WTC11 (cell line): ENCODE measurements around the gene GPR27.

Source experiments
- ELF4 ChIP-seq: sonication (generic); formaldehyde crosslinking; IDR thresholded peaks from 2 replicates; pipeline ENCODE4 v1.8.1; 2022; ENCODE audit warnings: low read depth, mild to moderate bottlenecking, moderate library complexity, missing genetic modification reagents
- NR1H2 ChIP-seq: sonication (generic); formaldehyde crosslinking; IDR thresholded peaks from 2 replicates; pipeline ENCODE4 v1.9.0; 2021; ENCODE audit warnings: mild to moderate bottlenecking, moderate library complexity, missing genetic modification reagents
- TF ChIP-seq, protein P1 (sequence below): fragments of 200-600 bp; IDR thresholded peaks from 2 replicates; pipeline ENCODE4 v1.8.0; 2022; ENCODE audit warnings: antibody characterized with exemption
- TF ChIP-seq, protein P2 (sequence below): sonication (generic); formaldehyde crosslinking; IDR thresholded peaks from 2 replicates; pipeline ENCODE4 v1.8.0; 2022; ENCODE audit warnings: mild to moderate bottlenecking, missing genetic modification reagents

DNA sequence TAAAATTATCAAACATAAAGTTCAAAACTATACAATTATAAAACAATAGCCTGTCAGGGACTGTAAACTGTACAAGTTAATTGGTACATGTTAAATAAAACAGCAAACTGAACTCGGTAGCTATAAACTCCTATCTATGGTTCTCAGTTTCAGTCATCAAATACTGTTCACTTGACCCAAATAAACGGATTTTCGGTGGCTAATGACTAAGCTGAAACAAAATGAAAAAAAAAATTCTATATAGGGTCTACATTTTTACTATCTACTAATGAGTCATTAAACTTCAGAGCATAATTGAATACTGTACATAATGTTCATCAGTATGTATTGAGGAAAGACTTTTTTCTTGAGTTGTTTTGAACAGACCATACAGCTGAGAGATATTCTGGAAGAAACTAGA, 24.7 kb downstream of the GPR27 start:
- TF ChIP-seq, protein P1, sequence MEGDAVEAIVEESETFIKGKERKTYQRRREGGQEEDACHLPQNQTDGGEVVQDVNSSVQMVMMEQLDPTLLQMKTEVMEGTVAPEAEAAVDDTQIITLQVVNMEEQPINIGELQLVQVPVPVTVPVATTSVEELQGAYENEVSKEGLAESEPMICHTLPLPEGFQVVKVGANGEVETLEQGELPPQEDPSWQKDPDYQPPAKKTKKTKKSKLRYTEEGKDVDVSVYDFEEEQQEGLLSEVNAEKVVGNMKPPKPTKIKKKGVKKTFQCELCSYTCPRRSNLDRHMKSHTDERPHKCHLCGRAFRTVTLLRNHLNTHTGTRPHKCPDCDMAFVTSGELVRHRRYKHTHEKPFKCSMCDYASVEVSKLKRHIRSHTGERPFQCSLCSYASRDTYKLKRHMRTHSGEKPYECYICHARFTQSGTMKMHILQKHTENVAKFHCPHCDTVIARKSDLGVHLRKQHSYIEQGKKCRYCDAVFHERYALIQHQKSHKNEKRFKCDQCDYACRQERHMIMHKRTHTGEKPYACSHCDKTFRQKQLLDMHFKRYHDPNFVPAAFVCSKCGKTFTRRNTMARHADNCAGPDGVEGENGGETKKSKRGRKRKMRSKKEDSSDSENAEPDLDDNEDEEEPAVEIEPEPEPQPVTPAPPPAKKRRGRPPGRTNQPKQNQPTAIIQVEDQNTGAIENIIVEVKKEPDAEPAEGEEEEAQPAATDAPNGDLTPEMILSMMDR = no peak
- TF ChIP-seq NR1H2 (CRISPR knock-in tag) = no peak
- TF ChIP-seq, protein P2, sequence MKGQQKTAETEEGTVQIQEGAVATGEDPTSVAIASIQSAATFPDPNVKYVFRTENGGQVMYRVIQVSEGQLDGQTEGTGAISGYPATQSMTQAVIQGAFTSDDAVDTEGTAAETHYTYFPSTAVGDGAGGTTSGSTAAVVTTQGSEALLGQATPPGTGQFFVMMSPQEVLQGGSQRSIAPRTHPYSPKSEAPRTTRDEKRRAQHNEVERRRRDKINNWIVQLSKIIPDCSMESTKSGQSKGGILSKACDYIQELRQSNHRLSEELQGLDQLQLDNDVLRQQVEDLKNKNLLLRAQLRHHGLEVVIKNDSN = no peak
- TF ChIP-seq ELF4 (CRISPR knock-in tag) = no peak
